Neural progenitor cell (in vitro differentiated cells): ENCODE results near the gene VWA5B2.

Experiments
- EZH2 ChIP-seq: fragments of 200-600 bp; sonication (generic); IDR thresholded peaks from 2 replicates; pipeline ENCODE4 v1.6.1; 2017; ENCODE audit warnings: antibody characterized with exemption, mild to moderate bottlenecking, moderate library complexity
- TF ChIP-seq, protein P1 (sequence below): fragments of 200-600 bp; sonication (generic); IDR thresholded peaks from 2 replicates; pipeline ENCODE4 v1.5.1; 2017; ENCODE audit warnings: antibody characterized with exemption, mild to moderate bottlenecking

DNA sequence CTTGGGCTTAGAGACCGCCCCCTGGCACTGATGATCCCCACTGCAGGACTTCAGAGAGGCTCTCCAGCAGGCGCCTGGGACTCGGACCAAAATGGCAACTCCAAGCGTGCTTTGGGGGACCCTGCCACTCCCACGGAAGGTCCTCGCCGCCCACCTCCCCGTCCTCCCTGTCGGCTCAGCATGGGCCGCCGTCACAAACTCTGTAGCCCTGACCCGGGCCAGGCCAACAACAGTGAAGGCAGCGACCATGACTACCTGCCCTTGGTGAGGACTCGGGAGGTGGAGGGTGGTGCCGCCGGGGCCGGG, 11.7 kb downstream of the VWA5B2 start:
- TF ChIP-seq, protein P1, sequence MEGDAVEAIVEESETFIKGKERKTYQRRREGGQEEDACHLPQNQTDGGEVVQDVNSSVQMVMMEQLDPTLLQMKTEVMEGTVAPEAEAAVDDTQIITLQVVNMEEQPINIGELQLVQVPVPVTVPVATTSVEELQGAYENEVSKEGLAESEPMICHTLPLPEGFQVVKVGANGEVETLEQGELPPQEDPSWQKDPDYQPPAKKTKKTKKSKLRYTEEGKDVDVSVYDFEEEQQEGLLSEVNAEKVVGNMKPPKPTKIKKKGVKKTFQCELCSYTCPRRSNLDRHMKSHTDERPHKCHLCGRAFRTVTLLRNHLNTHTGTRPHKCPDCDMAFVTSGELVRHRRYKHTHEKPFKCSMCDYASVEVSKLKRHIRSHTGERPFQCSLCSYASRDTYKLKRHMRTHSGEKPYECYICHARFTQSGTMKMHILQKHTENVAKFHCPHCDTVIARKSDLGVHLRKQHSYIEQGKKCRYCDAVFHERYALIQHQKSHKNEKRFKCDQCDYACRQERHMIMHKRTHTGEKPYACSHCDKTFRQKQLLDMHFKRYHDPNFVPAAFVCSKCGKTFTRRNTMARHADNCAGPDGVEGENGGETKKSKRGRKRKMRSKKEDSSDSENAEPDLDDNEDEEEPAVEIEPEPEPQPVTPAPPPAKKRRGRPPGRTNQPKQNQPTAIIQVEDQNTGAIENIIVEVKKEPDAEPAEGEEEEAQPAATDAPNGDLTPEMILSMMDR, result no peak
- TF ChIP-seq EZH2, result no peak
